ENCODE data around the gene NMD3.
"Not testable (repeated sequence)": the region's sequence is repeated elsewhere in the genome, so short reads cannot be mapped to it uniquely, and the experiment has no call there.

NMD3 gene

GRCh38 chr3:161282387-161282786 lies 61.3 kb downstream of the NMD3 start:
- not testable (repeated sequence) for DNase-seq (ENCODE audit: low read depth)

DNA sequence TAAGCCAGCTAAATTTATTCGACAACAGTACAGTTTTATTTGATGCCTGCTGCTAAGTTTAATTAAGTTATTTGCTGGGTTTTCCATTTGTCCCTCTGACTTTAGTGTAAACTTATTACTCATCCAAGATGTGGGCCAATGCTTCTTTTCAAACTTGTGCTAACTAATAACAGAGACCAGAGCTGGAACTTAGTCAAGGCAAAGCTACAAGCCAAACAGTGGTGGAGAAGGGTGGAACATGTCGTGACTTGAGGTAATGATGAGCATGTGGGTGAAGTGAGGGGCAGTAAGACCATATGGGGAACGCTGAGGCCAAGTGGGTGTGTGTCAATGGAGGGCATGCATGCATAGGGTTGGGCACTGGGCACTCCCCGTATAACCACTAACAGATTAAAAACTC lies 63.9 kb downstream of the NMD3 start:
- no peak for DNase-seq (ENCODE audit: low read depth)

DNA sequence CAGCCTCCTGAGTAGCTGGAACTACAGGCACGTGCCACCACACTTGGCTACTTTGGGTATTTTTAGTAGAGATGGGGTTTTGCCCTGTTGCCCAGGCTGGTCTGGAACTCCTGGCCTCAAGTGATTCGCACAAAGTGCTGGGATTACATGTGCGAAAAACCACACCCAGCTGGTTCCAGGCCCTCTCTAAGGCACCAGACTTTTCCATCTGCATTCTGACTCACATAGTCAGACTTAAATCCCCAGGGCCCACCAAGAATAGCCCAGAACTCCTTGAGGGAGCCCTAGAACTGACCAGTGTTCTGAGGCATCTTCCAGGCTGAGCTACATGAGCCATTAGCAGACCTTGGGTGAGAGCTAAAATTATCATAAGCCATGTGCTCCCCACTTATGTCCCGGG lies 68.1 kb downstream of the NMD3 start:
- DNase-seq (ENCODE audit: low read depth) = no peak

DNA sequence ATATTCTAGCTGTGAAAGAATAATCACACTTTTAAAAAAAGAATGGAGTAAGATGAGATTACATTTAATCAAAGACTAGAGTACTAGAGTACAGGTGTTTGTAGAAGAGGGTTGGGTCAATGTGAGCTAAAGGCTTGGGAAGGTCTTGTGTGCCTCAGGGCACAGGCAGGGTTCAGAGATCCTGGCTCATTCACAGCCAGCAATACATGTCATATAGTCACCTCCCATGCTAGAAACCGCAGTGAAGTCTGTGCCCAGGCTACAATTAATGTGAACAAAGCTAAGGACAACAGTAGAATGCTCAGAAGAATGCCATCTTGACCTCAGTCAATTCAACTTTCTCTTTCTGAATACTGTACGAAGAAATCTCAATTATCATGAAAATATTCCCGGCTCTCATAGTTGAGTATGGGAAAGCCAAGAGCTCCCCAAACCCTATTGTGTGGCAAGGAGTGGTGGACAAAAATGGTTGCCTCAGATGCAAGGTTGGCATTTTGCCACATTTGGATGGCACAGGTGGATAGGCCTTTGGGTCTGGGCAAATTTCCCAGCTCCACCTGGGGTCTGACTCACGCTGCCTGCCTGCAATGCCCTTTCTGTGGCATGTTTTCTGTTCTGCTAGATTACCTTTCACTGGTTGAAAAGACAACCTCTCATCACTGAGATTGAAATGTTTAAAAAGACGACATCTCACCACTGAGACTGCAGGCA lies 70.2 kb downstream of the NMD3 start:
- DNase-seq (ENCODE audit: low read depth) = no peak

- DNase-seq (ENCODE audit: low read depth) = no peak
Observed at GRCh38 chr3:161293381-161293780, 72.3 kb downstream of the NMD3 start.

GRCh38 chr3:161295325-161295724 lies 74.2 kb downstream of the NMD3 start:
- DNase-seq (ENCODE audit: low read depth) = no peak

DNA sequence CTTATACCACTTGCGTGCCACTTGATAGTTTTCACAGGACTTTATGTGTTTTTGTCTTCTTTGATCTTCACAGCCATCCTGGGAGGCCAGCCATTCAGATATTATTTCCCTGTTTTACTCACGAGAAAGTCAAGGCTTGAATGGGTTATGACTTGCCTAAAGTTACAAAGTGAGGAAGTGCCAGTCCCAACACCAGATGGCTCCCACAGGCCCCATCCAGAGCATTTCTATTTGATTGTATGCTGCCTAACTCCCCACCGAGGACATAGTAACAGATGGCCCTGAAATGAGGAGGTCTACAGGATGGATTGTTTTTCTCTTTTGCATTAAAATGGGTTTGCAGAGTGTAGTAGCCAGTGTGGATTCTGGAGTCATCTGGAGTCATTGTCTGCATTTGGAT lies 75.7 kb downstream of the NMD3 start:
- DNase-seq (ENCODE audit: low read depth) = no peak

Data from stimulated activated CD8-positive, alpha-beta memory T cell treated with anti-CD3 and anti-CD28 coated beads, Interleukin-12 subunit alpha, Interleukin-12 subunit beta, amount 100 ng/mL, for 4 hours (primary cell).